HG02763 (cell line): Measurements from ENCODE around the gene KNDC1.

Experiments
- ATAC-seq: cut with Tn5 transposase; IDR thresholded peaks from one replicate; pipeline ENCODE4 v1.9.1; 2021; ENCODE audit warnings: mild to moderate bottlenecking, moderate library complexity; ENCODE audit not compliant: unreplicated experiment

The KNDC1 gene

DNA sequence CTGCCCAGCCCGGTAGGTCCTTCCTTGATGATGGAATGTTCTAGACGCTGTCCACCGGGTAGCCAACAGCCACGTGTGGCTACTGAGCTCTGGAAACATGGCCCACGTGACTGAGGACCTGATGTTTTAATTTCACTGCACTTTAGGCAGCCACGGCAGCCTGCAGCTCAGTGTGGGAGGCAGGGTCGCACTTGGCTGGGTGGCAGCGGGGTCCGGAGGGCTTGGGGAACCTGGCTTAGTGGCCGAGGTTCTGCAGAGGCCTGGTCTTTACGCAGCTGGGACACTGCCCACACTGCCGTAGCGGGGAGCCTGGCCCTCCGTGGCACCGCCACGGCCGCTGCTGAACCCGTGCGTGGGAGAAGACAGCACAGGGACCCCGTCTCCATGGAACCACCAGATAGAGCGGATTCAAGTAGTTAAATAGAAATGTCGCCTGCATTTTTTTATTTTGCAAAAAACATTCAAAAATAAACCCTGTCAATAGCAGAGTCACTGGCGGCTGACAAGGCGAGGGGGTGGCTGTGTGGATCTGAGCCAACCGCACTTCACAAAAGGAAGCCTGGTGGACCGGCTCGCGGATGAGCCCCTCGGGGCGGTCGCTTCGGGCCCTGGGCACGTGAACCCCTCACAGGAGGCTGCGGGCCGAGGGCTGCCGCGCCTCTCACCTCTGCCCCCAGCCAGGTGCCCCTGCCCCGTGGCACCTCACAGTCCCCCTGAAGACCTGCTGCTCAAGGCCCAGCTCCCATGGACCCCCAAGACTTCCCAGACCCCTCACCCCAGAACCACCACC lies 44.4 kb downstream of the KNDC1 start:
- no peak for ATAC-seq

DNA sequence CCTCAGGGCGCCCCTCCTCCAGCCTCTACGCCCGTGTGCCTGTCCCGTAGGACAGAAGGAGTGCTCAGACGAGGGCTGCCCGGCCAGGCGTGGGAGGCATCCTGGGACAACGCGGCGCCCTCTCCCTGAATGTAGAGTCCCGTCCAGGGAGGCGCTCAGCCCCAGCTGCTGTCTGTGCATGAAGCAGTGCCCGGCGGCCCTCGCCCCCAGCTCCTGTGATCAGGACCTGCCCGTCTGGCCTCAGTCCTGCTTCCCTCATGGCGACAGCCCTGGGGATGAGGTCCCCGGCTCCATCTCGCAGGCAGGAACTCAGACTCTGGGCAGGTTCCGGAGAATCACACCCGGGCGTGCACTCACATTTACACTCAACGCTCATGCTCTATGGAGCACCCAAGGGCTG lies 45.1 kb downstream of the KNDC1 start:
- ATAC-seq = no peak

DNA sequence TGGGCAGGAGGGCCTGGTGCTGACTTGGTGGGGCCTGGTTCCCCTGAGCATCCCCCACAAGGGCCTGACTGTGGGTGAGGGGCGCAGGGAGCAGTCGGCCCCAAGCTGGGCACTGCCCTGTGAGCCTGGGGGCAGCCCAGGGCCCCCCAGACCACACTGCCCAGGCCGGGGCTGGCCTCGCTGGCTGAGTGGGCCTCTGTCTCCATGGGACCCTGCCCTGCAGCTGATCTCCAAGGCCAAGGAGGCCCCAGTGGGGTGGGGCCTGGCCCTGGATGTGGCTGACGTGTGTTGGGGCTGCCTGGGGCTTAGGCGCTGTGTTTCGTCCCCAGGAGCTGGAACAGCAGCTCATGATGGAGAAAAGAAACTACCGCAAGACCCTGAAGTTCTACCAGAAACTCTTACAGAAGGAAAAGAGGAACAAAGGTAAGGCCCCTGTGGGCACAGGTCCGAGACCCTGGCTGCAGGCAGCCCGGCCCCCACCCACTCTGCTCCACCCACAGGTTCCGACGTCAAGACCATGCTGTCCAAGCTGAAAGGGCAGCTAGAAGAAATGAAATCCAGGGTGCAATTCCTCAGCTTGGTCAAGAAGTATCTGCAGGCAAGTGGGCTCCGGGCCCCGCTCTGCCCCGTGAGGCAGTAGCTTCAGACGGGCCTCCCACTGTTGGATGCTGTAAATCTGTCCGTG lies 46.5 kb downstream of the KNDC1 start:
- no peak for ATAC-seq

GRCh38 chr10:133207041-133207600 lies 47.1 kb downstream of the KNDC1 start:
- no peak for ATAC-seq

GRCh38 chr10:133207627-133208026 lies 47.6 kb downstream of the KNDC1 start:
- ATAC-seq = no peak

- ATAC-seq = no peak
Measured at GRCh38 chr10:133208466-133208865, 48.4 kb downstream of the KNDC1 start.

GRCh38 chr10:133209117-133209516 lies 49.1 kb downstream of the KNDC1 start:
- no peak for ATAC-seq

DNA sequence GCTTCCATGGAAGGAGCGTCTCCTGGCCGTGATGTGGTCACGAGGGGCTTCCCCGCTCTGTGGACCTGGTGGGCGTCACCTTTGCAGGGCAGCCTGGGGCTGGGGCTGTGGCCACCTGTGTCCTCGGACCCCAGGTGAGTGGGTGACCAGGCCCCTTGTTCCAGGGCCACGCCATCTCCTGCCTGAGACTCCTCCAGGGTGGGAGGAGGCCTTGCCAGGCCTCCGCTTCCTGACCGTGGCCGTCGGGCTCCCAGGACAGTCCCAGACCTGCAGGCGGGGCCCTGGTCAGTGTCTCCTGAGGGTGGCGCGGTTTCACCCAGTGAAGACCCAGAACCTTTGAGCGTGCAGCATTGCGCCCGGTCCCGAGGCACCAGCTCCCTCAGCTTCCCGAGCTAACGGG lies 49.6 kb downstream of the KNDC1 start:
- ATAC-seq = no peak

DNA sequence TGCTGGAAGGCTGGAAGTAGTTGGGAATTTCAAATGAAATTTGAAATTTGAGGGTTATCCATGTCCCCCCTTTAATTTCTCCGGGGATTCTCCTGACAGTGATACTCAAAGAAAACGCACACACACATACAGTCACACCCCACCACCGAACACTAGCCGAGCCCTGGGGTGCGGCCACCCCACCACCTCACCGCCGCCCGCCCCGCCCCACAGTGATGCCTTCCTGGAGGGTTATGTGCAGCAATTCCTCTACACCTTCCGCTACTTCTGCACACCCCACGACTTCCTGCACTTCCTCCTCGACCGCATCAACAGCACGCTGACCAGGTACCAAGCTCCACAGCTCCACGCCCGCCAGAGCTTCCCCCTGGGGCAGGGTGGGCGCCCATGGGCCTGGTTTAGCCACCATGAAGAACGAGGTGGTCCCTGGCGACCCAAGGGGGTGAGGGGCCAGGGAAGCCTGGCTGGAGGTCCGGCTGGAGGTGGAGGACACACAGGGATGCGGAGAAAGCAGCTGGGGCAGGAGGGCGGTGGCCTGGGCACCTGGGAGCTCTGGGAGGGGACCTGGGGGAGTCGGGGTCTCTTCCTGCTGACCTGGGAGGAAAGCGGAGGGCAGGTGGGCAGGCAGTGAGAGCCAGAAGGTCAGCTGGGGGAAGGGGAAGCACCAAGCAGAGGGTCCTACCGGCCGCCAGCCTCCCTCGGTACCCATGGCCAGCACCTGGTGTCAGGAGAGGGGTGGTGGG lies 50.5 kb downstream of the KNDC1 start:
- ATAC-seq = no peak

- no peak for ATAC-seq
Measured at GRCh38 chr10:133211141-133211830, 51.3 kb downstream of the KNDC1 start.

DNA sequence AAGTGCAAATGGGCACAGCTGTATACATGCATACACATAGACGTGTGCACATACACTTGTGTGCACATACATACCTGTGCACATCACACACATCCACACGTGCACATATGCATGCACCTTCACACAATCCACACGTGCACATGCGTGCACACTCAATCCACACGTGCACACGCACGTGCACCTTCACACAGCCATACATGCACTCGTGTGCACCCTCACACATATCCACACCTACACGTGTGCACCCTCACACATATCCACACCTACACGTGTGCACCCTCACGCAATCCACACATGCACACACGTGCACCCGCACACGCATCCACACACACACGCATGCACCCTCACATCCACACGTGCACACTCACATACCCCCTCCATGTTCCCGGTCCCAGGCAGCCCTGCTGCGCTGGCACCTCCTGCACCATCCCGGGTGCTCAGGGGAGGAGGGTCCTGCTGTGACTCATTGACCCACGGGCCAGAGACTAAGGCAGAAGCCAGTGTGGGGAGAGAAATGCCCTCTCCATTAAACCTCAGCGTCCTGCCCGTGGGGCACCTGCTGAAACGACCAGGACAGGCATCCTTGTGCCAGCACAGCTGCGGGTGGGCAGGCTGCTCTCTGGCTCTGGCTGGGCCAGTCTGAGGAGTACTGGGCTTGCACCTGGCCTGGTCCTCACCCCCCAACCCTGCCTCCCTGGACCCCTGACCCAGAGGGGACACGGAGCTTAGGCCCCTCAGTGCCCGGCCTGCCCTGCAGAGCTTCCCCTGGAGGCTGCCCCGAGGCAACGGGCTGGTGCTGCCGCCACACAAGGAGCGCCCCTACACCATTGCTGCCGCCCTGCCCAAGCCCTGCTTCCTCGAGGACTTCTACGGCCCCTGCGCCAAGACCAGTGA lies 52.2 kb downstream of the KNDC1 start:
- ATAC-seq = no peak

DNA sequence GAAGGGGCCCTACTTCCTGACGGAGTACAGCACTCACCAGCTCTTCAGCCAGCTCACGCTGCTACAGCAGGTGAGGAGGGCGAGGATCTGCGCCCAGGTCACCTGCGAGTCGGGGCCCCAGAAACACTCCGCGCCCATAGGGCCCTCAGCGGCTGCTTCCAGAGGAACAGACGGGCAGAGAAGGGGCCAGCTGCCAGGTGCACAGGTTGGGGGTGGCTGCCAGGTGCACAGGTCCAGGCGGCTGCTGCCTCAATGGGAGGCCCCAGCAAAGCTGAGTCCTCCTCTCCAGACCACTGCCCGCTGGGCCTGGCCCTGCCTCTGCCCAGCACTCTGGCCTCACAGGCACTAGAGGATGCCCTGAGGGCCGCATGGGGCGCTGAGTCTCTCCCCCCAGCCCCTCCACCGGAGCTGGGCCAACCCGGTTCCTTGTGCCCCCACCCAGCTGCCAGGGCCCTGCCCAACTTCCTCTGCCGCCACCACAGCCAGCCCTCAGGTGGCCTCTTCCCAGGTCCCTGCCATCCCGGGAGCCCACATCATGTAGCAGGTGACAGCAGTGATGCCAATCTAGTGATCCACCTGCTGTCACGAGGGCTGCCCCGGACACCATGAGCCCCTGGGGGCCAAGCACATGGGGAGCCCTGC lies 53.0 kb downstream of the KNDC1 start:
- ATAC-seq = no peak

DNA sequence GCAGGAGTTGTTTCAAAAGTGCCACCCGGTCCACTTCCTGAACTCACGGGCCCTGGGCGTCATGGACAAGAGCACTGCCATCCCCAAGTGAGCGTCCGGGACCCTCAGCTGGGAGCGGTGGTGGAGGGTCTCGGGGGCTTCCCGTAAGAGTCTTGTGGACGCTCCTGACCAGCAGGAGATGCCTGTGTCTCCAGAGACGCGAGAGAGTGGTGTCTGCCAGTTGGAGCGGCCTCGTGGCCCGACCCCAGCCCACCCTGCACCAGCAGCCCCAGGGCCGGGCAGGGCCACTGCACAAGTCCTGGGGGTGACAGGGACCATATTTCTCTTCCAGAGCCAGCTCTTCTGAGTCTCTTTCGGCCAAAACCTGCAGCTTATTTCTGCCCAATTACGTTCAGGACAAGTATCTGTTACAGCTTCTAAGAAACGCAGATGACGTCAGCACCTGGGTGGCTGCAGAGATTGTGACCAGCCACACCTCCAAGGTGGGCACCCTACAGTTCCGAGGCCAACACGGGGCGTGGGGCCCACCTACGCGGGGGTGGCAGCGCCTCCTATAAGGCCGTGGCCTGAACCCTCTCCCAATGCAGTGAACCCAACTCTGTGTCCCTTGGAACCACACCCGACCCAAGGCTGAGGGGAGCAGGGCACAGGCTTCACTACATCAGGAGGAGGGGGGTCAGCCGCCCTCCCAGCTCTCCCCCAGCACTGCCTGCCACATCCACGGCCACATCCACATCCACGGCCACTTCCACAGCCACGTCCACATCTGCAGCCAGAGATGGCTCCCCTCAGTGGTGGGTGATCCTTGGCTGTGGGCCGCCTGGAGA lies 53.8 kb downstream of the KNDC1 start:
- no peak for ATAC-seq

- no peak for ATAC-seq
Measured at GRCh38 chr10:133214468-133215410, 54.7 kb downstream of the KNDC1 start.

GRCh38 chr10:133215586-133215985 lies 55.6 kb downstream of the KNDC1 start:
- no peak for ATAC-seq

- no peak for ATAC-seq
Measured at GRCh38 chr10:133216776-133217175, 56.8 kb downstream of the KNDC1 start.

- no peak for ATAC-seq
Measured at GRCh38 chr10:133217800-133218589, 58.0 kb downstream of the KNDC1 start.
